LHCN-M2 (cell line): ENCODE measurements around the gene CENPF. TPM values are rescaled to one million over a fixed set of nuclear protein-coding genes. Genes with fewer than 3 reads are reported as not detected.

Source experiments
- DNase-seq: peaks from one replicate; pipeline ENCODE4 v3.0.0-alpha.2; 2012; ENCODE audit warnings: low read depth
- total RNA-seq: library from RNA; depleted of rRNA; stranded (reverse); fragments of >200 nt; gene quantifications from 2 replicates; pipeline ENCODE4 v1.2.3, GENCODE V29; 2014

The CENPF gene
- total RNA-seq, 1 experiment from 2014 or later: 222 TPM

DNA sequence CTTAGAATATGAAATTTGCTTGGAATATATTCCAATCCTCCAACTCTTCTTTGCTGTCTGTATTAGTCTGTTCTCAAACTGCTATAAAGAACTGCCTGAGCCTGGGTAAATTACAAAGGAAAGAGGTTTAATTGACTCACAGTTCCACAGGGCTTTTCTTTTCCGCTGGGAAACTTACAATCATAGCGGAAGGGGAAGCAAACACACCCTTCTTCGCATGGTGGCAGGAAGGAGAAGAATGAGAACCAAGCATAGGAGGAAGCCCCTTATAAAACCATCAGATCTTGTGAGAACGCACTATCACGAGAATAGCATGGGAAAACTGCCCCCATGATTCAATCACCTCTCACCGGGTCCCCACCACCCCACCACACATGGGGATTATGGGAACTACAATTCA, 14.8 kb downstream of the CENPF start:
- DNase-seq: no peak

DNA sequence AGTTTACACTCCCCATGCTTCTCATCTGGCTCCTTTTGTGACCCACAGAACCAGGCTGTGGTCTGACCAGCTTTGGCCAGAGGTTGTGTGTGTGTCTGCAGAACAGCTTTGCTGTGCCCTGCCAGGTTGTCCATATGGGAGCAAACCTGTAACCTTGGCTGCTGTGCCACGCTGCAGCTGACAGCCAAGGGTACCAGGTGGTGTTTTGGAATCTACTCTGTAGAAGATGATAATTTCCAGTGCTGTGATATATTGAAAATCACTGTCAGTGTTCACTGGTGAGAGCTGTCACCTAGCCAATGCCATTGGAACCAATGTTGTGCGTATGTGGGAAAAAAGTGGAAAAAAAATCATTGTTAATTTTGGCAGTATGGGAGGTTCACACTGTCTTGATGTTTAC, 18.2 kb downstream of the CENPF start:
- DNase-seq: no peak

DNA sequence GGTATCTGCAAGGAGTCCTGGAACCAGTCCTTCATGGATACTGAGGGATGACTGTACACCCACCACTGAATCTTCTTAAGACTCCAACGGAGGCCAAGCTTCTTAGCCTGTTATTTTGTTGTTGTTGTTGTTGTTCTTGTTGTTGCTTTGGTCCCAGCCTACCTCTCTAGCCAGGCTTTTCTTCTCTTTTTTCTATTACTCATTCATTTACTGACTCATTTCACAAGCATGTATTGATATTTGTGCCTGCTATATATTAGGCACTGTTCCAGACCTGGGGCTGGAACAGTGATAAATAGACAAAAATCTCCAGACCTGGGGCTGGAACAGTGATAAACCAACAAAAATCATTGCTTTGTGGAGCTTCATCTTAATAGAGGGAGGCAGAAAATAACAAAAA, 20.4 kb downstream of the CENPF start:
- DNase-seq: peak; percentile 50

DNA sequence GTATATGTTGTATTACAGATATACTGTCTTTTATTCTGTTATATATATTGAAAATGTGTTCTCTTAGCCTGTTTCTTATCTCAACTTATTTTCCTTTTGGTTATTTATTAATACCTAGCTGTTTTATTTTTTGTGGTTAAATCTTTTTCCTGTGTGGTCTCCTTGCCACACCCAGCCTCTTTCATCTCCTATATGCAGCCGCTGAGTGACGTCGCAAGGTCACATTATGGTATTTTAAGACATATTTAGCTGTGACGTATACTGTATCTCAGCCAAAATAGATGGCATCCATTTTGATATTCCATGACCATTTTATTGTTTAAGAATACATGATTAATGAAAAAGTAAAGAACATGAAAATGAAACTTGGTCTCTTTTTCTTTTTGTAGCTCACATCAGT, 29.1 kb downstream of the CENPF start:
- DNase-seq: no peak

DNA sequence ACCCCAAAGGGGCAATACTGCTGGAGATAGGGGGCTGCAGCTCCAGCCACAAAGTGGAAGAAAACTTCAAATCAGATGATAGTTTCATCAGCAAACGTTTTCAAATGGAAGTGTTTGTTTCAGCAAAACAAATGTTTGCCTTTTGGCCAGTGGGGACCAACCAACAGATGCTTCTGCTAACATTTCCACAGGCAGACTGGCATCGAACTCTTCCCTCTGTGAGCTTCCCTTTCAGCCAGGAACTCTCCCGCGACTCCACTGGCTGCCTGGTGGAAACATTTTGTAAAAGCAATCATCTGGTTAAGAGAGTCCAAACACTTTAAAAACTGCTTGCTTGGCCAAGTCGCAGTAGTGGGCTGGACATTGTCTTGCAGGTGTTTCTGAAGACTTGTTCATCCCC, 30.7 kb downstream of the CENPF start:
- DNase-seq: no peak

DNA sequence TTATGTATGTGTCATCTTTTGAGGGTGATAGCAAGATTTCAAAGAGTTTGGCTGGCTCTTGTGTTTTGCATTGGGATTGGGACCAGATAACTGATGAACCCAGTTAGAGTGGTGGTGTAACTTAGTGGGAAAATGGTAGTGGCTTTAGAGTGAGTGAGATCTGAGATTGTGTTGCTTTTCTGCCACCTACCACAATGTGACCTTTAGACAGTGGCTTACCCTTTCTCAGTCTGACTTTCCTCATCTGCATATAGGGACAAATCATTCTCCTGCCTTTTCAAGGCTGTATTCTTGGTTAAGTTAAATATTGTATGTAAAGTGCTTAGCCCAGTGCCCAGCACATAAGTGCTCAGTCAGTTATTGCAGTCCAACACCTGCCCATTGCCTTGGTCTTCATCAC, 31.3 kb downstream of the CENPF start:
- no peak for DNase-seq

DNA sequence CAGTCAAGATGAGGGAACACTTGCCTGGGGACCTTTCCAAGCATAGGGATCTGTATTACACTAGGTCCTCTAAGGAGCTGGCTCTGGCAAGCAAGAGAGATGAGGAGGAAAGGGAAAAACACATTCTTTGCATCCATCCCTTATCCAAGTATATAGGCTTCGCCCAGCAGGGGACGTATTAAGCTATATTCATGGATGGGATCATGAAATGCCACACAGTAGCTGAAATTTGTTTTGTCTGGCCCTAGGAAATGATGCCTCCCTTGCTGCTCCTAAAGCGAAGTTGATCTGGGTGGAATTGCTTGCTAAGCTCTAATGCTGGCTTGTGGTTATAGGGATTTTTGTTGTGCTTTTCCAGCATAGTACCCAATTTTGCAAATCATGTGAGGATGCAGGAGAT, 32.1 kb downstream of the CENPF start:
- no peak for DNase-seq

DNA sequence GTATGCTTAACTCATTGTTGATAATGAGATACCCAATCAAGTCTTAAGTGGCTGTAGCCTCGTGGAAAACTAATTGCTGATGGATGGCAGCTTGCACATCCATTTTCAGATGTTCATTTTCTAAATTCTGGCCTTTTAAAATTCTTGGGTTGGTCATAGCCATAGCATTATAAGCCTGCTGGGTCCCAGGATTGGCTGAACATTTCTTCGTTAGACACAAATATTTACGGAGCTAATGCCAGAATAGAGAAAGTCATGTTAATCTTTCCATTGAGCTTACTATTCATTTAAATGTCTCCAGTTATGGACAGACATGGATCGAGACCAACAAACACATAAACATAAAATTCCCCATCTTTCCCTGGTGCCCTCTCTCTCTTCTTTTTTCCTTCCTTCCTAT, 32.5 kb downstream of the CENPF start:
- no peak for DNase-seq

DNA sequence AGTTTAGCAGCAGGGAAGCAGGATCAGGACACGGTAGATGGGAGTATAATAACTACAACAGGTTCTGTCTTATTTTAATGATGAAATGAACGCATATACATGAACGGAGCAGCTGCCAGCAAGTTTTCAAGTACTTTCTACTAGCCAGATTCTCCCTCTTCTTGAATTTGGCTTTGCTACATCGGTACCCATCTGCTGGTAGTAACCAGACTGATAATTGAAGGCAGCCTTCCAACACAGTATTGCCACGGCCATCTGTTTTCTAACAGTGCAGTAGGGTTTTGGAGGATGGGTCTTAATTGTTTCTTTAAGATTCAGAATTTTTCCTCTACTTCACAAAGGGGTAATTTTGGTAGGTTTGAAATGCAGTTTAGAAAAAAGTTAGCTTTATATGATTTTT, 33.4 kb downstream of the CENPF start:
- no peak for DNase-seq

DNA sequence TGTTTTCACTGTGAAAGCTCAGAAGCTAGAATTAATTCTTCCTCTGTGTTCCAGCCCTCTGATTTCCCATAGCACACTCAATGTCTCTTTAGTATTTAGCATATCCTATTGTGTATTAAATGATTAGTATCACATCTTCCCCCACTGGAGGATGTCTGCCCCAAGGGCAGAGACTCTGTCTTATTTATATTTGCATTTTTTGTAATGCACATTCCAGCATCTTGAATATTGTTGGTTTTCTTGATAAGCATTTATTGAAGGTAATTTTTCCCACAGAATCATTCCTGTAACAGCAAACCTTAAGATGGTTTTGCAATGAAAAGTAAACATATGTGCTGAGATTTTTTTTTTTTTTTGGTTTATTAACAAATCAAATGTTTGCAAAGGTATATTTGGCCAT, 34.1 kb downstream of the CENPF start:
- no peak for DNase-seq

DNA sequence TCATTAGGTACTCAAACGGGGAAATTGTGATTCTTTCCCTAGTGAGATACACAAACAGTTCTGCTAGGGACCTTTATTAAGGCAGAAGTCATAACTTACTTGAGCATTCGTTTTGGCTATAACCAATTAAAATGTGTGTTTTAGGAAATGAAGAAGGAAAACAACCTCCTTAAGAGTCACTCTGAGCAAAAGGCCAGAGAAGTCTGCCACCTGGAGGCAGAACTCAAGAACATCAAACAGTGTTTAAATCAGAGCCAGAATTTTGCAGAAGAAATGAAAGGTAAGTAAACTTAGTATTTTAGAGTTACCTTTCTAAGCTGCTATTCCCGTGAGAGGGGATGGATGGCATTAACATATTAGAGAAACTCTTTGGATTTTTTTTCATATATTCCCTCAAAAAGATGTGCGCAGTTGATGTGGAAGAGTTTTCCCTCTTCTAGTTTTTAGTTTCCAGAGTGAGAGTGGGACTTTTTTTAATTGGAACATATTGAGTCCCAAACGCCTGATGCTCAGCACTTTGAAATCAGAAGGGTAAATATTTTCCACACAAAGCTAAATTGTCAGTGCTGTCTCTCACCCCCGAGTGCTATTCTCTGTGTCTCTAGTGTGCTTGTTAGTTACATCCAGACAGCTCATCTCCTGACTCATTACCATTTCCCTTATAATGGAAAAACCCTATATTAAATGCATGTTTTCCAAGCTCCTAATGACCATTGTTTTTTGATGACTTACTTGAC, 34.9 kb downstream of the CENPF start:
- DNase-seq: peak; percentile 55

DNA sequence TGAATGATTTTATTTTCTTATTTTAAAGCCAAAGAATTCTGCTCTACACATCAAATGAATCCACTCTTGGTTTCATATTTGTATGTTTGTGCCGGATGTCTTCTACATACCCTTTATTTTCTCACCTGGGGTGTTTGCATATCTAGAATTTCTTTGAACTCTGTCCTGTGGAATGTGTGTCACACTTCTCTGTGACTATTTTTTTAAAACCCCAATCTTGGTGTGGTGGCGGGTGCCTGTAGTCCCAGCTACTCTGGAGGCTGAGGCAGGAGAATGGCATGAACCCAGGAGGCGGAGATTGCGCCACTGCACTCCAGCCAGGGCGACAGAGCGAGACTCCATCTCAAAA, 35.4 kb downstream of the CENPF start:
- no peak for DNase-seq

DNA sequence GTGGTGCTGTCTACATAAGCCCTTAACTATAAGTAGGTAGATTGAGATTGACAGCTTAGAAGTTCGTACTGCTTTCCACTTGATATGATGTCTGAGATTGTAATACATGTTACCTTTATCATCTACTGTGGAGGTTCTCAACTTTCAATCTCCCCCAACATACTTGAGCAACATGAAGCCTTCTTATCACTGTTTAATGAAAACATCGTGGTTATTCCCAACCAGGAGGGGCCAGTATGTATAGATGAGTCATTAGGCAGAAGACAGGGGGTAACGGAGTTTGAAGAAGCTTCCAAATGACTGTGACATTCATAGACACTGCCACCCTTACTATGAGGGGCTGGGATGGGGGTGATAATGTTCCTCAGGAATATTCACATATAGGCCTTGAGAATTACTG, 36.0 kb downstream of the CENPF start:
- DNase-seq: no peak

DNA sequence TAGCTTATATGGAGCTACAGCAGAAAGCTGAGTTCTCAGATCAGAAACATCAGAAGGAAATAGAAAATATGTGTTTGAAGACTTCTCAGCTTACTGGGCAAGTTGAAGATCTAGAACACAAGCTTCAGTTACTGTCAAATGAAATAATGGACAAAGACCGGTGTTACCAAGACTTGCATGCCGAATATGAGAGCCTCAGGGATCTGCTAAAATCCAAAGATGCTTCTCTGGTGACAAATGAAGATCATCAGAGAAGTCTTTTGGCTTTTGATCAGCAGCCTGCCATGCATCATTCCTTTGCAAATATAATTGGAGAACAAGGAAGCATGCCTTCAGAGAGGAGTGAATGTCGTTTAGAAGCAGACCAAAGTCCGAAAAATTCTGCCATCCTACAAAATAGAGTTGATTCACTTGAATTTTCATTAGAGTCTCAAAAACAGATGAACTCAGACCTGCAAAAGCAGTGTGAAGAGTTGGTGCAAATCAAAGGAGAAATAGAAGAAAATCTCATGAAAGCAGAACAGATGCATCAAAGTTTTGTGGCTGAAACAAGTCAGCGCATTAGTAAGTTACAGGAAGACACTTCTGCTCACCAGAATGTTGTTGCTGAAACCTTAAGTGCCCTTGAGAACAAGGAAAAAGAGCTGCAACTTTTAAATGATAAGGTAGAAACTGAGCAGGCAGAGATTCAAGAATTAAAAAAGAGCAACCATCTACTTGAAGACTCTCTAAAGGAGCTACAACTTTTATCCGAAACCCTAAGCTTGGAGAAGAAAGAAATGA, 37.6 kb downstream of the CENPF start:
- DNase-seq: no peak

DNA sequence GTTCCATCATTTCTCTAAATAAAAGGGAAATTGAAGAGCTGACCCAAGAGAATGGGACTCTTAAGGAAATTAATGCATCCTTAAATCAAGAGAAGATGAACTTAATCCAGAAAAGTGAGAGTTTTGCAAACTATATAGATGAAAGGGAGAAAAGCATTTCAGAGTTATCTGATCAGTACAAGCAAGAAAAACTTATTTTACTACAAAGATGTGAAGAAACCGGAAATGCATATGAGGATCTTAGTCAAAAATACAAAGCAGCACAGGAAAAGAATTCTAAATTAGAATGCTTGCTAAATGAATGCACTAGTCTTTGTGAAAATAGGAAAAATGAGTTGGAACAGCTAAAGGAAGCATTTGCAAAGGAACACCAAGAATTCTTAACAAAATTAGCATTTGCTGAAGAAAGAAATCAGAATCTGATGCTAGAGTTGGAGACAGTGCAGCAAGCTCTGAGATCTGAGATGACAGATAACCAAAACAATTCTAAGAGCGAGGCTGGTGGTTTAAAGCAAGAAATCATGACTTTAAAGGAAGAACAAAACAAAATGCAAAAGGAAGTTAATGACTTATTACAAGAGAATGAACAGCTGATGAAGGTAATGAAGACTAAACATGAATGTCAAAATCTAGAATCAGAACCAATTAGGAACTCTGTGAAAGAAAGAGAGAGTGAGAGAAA, 38.4 kb downstream of the CENPF start:
- DNase-seq: no peak

DNA sequence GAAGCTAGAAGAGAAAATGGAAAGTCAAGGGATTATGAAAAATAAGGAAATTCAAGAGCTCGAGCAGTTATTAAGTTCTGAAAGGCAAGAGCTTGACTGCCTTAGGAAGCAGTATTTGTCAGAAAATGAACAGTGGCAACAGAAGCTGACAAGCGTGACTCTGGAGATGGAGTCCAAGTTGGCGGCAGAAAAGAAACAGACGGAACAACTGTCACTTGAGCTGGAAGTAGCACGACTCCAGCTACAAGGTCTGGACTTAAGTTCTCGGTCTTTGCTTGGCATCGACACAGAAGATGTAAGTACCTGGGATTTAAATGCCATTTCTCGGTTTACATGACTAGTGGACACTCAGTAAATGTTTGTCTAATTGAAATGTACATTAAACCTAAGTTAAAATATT, 40.0 kb downstream of the CENPF start:
- DNase-seq: no peak

DNA sequence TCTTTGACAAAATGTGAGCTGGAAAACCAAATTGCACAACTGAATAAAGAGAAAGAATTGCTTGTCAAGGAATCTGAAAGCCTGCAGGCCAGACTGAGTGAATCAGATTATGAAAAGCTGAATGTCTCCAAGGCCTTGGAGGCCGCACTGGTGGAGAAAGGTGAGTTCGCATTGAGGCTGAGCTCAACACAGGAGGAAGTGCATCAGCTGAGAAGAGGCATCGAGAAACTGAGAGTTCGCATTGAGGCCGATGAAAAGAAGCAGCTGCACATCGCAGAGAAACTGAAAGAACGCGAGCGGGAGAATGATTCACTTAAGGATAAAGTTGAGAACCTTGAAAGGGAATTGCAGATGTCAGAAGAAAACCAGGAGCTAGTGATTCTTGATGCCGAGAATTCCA, 42.7 kb downstream of the CENPF start:
- DNase-seq: no peak

DNA sequence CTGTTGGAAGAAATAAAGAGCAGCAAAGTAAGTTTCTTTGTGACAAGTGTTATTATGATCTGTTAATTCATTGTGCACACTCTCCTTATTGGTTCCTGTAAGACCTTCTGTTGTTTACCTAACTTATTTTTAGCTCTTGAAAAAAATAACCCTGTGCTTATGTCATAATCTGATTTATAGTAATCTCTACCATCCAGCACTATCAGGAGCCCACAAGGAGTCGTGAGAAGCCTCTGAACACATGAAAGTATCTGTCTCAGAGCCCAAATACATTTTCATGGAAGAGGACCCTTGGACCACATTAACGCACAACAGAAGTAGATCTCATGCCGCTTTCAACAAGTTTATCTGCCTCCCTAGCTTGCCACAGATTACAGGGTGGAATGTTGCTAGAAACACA, 45.8 kb downstream of the CENPF start:
- DNase-seq: no peak

DNA sequence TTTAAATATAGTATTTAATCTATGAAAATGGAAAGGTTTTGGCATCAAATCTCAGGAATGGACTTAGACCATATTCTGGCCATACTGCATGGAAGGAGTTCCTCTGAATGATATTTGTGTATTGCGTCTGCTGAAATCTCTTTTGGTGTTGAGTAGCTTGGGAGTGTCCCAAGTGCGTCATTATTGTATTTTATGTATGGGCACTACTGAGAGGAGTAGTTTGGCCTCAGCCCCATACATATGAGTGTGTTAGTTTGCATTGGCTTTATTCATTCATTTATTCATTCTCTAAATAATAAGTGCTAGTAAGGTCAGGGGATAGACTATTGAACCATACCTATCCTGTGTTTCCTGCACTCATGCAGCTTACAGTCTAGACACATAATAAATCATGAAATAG, 46.6 kb downstream of the CENPF start:
- no peak for DNase-seq

DNA sequence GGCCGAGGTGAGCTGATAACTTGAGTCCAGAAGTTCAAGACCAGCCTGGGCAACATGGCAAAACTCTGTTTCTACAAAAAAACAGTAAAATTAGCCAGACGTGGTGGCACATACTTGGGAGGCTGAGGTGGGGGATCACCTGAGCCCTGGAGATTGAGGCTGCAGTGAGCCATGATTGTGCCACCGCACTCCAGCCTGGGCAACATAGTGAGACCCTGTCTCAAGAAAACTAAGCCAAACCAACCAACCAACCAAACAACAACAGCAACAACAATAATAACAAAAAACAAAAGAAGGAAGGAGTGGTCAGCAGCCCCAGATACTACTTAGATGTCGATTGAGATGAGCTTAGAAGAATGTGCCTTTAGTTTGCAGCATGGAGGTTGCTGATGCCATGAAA, 47.7 kb downstream of the CENPF start:
- no peak for DNase-seq

DNA sequence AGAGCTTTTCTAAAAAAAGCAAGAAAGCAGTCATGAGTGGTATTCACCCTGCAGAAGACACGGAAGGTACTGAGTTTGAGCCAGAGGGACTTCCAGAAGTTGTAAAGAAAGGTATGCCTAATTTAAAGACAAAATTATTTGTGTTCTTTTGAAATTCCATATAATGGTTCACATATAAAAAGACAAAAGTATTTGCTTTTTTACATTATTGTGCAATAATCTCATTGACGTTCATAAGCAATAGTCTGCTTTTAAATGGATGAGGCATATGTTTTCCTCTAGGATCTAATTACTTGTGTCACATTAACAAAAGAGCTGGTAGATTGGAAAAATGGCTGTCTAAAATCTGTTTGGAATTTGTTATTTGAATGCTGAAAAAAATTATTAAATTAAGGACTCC, 54.3 kb downstream of the CENPF start:
- no peak for DNase-seq

DNA sequence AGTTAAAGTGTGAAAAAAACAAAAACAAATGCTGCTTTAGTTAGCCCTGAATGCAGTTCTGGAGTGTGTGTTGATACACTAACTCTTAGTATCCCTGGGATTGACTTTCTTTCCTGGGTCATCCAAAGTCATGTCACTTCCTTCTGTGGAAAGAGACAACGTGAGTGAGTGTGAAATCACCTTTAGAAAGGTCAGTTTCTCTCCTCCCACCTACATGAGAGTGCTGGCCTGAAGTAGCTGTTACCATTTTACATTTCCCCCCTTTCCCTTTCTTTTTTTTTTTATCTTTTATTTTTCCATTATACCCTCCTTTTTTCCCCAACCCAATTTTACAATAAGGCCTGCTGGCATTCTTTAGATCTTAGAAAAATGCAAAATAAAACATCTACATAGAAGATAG, 55.2 kb downstream of the CENPF start:
- DNase-seq: no peak

DNA sequence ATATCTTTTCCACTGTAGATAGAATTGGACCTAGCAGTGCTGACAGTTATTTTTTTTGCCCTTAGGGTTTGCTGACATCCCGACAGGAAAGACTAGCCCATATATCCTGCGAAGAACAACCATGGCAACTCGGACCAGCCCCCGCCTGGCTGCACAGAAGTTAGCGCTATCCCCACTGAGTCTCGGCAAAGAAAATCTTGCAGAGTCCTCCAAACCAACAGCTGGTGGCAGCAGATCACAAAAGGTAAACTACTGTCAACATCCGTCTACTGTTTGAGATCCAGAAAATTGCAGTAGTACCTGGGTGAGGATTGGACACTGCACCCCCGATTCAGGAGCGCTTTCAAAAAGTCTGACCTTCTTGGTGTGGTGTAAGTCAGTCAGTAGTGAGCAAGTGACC, 55.8 kb downstream of the CENPF start:
- peak; percentile 26 for DNase-seq
